T-helper 22 cell (primary cell): Measurements from ENCODE around the gene SESN1.
A peak's percentile ranks its signal among the peaks of the same experiment; 100 is the strongest.

Experiments used
- DNase-seq: peaks from one replicate; pipeline ENCODE4 v3.0.0-alpha.2; 2020; ENCODE audit warnings: low read depth

The SESN1 gene

DNA sequence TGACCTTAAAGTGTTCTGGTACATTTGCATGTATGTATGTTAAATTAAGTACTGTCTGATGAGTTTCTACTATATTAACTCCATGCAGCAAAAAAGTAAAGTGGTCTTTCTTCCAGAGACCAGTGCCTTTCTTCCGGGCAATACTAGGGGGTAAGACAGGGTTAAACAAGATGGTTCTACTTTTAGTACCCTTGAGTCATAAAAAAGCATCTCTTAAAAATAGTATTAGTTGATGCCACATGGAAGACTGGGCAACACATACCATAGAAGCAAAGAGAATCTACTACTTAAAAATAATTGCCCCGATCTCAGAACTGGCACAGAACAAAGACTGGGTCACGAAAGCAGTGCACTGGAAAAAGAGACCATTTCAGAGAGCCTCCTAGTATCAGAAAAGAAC, 66.2 kb downstream of the SESN1 start:
- no peak for DNase-seq

DNA sequence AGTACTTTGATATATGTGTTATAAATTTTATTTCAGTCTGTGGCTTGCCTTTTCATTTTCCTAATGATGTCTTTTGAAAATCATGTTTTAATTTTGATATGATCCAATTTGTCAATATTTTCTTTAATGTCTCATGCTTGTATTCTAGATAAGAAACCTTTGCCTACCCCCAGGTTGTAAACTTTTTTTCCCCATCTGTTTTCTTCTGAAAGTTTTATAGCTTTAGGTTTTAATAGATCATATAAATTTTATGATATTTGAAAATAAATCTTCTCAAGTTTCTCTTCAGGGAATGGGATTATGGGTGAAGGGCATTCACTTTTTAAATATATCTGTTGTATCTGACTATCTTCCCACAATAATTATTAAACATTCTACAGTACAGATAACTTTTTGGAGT, 66.7 kb downstream of the SESN1 start:
- DNase-seq = no peak

DNA sequence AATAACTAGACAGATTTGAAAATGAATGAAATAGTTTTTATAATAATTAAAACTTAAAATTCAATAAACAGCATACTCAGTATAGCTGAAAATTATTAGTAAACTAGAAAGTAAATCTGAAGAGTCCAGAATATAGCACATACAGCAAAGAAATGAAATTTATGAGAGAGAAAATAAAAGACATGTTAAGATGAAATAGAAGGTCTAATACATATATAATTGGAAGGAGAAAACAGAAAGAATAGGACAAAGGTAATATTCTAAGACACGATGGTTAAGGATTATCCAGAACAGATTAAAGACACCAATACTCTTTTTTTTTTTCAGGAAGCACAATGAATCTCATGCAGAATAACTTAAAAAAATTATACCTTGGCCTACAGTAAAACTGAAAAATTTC, 69.0 kb downstream of the SESN1 start:
- no peak for DNase-seq

DNA sequence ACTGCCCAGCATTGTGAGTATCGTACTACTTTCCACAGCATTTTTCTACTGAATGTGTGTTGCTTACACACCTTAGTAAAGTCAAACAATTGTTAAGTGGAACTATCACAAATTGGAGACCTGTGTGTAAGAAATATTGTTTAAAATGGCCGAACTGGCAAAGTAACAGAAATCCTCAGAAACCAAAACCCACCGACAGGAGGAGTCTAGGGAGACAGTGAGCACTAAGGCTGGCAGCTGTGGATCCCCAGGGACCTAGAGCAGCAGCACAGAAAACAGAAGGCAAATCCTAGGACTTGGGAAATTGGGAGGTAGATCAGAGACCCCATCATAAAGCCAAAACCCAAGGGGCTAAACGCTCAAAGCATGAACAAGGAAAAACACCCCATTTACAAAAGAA, 69.9 kb downstream of the SESN1 start:
- DNase-seq = no peak

DNA sequence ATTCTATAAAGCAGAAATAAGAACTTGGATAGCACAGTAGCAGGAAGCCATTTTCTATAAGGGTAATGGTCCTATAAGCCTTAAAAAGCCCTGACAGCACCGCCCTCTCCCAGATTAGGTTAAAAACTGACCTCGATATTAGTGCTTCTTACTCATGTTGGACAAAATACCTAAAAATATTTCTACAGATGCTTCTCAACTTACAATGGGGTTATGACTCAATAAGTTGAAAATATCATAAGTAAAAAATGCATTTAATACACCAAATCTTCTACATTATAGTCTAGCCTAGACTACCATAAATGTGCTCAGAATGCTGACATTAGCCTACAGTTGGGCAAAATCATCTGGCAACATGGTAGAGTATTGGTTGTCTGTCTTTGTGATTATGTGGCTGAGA, 70.3 kb downstream of the SESN1 start:
- DNase-seq = no peak

DNA sequence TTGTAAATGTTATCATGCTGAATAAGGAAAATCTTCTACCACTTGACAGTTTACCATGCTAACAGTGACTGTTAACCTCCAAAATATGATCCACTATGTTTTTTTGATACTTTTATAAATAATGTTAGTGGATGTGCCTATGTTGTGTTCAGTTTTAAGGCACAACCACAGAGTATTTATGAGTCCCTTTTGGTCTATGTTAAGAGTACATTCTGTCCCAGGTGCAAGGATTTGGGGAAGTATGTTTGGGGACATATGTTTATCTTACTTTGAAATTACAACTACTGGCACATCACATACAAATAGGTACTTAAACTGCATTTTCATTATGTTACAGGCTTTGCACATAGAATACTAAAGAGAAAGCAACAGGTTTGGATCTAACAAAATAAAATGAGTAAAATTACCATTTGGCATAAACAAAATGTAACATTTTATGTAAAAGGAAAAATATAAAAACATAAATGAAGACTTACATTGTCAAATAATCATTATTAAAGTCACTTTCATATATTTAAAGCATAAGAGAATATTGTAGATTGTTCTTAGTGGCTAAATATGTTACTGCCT, 71.2 kb downstream of the SESN1 start:
- no peak for DNase-seq

DNA sequence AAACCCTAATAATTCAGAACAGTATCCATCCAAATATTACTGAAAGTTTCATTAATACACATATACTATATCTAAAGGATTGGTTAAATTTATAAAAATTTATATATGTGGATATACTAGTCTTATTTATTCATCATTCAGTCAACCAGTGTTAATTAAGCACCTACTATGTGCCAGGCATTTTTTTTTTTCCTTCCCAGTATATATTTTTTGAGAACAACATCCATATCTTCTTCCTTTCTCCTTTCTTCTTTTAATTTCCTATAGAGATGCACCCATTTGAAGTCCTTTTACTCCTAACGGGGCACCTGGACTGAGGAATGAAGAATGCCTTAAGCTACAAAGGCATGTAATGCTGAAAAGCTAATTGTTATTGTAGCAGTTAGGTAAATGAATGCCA, 72.8 kb downstream of the SESN1 start:
- no peak for DNase-seq

DNA sequence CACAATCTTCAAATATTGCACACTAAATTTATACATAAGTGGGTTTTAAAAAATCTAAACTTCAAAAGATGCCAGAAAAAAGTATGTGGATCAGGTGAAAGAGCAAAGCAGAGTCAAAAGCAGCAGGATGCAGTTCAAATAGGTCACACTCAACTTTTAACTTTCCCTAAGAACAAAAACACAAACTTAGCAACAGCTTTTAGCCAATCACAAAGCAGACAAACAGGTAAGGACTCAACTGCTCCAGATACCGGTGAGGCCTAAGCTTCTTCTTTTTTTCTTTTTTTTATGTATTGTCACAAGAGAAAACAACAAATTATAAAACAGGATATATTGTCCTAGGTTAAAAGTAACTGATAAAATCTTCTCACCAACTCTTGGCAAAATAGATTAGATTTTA, 74.7 kb downstream of the SESN1 start:
- no peak for DNase-seq

DNA sequence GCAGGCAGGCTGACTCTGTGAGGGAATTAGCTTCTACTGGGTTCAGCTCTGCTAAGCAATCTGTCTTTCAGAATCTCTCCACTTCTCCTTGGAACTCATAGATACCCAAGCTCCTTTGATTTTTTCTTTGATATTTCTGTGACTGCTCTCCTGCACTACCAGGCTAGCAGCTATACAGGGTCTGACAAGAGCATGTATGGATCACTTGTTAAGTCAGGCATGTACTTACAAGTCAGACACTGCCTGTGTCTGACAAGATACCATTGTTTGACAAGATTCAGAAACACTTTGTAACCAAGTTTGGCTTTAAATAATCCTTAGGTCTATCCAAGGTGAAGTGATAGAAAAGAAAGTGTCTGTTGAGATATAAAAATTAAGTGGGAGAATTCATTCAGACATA, 79.5 kb downstream of the SESN1 start:
- DNase-seq = no peak

DNA sequence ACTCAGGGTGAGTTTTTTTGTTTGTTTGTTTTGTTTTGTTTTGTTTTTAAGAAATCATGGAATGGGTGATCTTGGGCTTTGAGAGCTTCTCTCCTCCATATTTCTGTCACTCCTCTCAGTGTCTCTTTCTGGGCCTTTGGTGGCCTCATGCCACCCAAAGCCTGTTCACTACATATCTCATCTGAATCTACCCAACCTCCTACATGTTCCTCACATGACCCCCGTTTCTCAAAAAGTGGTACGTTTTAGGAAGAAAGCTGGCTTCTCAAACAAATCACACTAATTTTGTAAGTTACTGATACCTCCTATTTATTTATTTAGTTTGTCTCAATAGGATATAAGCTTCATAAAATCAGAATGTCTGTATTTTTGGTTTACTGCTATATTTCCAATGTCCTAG, 80.0 kb downstream of the SESN1 start:
- DNase-seq = no peak

DNA sequence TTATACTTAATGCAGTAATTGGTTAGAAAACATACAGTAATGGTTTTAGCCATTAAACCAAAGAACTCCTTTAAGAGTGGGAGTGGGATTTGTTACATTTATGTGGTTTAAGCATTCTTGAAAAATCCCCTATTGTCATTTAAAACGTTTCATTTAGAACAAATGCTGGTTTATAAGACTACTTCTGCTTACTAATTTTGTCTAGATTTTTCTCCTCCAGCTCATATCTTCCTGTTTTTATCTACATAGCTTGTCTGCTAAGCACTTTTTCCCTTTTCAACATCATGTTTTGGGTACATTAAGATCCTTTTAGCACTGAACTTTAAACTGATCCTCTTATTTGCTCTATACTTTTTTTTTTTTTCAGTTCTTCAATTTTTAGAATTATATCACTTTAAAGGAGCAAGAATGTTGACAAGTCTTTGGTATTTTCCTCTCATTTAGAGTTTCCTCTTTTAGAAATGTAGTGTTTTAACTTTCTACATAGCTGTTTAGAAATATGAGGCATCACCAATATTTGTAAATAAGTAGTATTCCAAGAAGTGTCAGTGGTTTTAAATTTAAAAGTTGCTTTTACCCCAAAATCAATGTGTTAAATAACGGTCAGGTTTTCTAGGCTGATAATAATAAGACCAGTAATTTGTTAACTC, 80.9 kb downstream of the SESN1 start:
- DNase-seq = no peak

DNA sequence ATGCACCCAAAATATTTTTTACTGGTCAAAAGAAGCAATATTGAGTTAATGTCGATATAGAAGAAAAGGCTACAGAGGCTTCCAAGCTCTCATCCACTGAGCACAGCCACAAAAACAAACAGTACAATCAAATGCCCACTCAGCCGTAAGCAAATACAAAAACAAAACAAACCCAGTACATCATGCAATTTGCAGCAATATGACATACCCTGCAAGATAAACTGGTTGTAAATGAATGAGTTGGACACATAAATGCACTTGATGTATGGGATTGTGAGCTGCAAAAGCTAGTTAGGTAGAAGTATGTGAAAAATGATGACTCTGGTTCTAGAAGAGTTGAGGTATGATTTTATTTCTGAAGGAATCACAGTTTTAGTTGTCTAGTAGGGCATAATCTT, 83.9 kb downstream of the SESN1 start:
- DNase-seq = no peak

DNA sequence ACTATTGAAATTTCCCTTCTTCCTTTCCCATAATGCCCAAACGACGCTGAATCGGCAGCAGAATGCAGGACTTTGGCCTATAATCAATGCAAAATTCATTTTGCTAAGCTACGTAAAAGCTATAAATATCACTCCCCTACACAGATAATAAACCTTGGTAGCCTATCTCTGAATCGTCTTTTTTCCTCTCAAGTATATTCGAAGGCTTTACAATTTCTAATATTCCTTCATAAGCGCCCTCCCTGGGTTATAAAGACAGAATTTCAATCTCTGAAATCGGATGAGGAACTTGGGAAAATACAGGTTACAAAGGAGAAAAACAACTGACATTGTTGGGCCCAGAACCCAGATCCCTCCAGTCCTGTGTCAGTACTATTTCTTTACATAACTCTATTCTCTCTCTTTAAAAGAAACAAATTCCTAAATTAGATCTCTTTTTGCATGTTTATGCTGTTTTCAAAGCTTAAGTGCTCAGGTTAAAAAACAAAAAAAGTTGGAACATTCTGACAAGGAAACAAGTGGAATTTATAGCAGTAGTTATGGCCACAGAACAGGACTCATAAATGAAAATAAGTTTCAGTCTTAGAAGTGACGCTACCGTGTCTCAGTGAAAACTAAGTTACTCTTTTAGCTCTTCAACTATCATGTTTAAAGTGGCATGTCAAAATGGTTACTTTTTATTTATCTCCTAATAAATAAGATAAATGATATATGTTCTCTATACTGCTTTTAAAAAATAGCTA, 84.5 kb downstream of the SESN1 start:
- DNase-seq = no peak

DNA sequence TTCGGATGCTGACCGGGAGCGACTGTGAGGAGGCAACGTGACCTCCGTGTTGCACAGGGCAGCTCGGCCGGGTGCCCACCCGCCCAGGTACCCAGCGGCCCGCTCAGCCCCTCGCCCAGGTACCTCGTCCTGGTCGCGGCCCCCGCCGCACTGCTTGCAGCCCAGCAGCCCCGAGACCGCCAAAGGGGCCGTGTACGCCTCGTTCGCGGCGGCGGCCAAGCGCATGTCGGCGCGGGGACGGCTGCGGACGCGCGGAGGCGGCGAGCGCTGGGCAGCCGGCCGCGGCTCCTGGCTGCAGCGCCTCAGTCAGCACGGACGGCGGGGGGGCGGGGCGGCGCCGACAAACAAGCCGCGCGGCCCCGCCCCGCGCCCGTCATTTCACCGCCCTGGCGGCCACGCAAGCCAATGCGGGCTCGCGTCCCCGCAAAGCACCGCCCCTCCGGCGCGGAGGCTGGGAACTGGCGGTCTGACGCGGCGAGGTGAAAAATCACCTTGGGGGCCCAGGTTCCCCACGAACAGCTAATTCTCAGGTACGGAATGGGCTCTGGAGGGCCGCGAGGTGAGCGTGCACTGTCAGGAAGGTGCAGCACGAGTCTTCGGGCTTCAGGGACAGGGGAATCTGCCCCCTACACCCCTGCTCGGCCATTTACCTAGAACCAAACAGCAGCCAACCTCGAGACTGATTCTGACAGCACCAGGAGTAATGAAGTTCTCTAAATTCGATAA, 85.2 kb downstream of the SESN1 start:
- DNase-seq = peak; percentile 87

DNA sequence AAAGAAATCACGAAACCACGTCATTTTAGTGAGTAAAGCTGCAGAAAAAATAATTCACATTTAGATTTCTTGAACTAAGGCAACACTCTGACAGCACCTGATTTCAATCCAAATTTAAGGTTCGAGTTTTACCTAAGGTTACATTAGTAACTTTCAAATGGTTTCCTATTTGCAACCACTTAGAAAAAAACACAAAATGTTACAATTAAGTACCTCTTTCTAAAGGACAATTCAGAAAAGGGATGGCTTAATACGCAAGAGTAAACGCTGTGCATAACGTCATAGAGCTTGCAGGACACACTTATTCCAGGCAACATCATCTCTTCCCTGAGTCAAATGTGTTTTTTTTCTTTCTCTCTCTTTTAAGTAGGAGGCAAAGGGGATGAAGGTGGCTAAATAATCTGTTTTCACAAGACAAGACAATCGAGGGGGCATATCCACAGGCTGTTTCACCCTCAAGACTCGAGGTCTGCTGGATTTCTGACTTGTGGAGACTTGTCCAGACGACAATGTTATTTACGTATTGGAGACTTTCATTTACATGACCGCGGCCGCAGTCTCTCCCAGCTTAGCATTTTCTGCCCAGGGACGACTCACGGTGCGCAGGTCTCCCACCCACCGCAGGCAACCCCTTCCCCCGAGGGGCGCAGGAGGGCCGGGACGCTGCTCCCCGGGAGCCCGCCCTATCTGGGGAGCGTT, 86.0 kb downstream of the SESN1 start:
- no peak for DNase-seq

DNA sequence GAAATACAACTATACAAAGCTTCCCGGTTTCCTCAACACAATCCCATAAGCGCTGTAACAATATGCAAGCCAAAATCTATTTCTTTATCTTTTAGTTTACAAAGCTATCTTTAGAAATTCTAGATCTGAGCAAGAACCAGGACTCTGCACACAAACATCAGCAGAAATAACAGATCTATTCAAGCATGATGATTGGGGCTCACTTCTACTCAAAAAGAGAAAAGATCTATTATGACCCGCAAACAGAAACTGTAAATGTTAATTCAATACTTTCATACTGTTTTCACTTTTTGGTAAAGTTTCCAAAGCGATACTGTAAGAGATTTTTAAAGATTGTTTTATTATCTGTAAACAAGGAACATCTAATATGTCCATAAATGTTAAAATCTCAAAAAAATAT, 86.6 kb downstream of the SESN1 start:
- no peak for DNase-seq

DNA sequence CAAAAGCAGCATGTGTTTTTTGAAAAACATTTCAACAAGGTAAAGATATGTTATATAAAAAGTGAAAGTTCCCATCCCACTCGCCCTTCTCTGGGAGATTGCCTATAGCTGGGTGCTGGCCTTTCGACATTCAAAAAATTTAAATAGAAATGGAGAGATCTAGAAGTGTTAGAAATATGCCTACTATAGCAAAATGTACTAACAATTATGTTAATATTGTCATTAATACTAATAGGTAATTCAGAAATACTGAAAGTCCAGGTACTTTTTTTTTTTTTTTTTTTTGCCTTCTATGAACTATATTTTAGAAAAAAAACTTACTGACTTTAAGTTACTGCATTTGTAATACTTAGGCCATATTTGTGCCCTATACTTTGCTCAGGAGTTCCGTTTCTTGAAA, 87.1 kb downstream of the SESN1 start:
- DNase-seq = no peak

DNA sequence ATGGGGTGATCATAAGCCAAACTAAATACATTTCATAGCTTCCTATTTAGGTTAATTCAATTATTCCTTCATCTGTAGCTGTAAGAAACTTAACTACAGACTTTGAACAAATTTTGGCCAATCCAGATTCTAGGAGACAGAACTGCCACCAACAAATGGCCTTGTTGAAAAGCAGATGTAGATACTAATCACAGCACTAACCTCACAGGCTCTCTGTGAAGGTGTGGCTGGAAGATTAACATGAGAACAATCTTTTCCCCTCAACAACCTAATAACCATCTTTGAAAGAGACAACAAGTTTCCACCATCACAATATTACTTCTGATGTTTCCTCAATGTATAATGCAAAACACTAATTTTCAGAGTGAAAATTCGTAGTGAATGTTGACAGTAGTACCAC, 87.8 kb downstream of the SESN1 start:
- no peak for DNase-seq

DNA sequence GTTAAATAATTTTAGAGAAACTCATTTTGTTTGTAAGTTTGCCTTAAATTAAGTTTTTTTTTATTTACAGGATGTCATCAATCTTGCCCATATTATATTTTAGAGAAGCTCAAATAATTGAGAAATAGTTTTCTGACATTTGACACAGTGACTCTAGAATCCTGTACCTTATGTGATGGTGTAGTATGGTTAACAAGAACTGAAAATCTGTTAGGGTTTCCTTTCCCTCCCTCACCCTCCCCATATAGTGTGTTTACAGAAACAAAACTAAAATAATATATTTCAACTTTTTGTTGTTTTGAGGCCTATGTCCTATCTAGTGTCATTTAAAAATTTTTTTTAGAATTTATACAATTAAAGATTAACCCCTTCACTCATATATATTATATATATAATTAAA, 91.8 kb downstream of the SESN1 start:
- DNase-seq = no peak

DNA sequence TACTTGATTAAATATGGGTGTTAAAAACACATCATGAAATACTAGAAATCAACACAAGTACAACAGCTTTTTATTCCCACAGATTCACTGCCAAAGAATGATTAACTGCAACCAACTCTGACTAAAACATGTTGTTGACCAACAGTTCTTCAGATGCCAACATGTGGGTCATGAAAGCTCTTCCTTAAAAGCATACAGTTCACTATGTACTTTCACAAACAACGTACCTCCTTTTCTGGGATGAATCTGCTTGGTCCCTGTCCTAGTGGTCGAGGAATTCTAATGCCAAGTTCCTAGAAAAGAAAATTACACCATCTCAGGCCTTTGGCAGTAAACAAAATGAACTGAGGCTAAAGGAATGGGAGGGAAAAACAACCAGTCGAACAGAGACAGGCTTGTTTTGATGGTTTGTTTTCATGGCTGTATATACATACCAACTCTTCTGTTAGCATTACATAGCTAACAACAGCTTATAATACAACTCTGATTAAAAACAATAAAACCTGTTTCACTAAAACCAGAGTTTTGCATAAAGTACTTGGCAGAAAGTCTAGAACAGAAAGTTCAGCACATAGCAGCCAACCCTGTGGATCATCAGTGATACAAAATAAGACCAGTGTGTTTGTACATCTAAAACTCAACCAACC, 92.5 kb downstream of the SESN1 start:
- DNase-seq = no peak

DNA sequence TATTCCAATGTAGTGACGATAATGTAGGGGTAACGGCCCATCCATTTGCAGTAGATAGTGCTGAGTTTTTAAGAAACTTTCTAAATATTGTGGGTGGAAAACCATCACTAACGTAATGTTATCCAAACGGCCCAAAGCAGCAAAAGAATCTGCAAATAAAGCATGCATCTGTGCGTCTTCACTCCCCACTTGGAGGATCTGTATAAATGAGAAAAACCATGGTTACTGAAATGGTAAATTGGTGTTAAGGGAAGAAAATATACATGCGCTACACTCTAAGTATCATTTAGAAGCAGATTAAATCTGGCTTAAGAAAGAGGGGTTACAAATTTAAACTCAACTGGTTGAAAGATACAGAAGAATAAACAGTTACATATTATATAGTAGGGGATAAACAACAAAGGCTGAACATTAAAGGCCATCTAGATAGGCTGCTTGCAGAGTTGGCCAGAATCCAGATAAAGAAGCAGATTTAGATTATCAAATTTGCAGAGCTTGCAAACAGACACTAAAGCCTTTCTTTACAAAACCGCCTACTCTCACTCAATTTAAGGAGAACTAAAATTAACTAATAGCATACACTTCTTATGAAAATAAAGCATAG, 93.3 kb downstream of the SESN1 start:
- no peak for DNase-seq

DNA sequence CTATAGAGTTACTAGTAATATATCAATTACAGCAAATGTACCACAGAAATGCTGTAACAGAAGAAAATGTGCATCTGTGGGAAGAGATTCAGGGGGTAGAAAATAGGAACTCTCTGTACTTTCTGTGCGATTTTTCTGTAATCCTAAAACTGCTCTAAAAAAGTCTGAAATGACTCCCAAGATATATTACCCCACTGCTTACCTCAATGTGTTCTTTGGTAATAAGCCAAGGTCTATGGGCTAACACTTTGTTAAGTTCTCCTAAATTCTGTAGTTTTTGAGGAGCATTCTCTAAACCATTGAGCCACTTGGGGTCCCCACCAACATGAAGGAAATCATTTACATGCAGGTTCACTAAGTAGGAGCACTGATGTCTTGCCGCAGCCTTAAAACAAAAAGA, 94.4 kb downstream of the SESN1 start:
- no peak for DNase-seq
